ENCODE results near the gene SLCO1B1. TPM values are rescaled to one million over a fixed set of nuclear protein-coding genes. Genes with fewer than 3 reads are reported as not detected.

The SLCO1B1 gene
- polyA plus RNA-seq, 1 donor from 2014 or later: not detected

DNA sequence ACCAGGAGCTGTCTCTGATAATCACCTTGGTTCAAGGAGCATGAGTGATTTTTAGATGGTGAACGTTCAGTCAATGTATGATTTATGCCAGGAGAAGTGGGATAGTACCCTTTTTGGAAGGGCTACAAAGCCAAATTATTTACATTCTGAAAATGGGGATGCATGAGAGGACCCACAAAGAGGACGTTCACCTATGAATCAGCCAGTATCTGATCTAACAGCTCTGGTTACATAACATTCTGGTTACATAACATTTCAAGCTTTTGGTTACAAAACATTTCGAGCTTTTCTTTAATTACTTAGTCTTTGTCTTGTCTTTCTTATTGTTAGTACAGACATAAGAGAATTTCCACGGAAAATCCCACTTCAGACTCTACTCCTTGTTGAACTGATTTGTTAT lies 134.9 kb downstream of the SLCO1B1 start:
- Mint-ChIP-seq H3K9me3 (peaks cover 3 to 13% (median 8%) of the 10 kb centered on the region in 3 donors), H3K36me3 (no peaks in the 10 kb centered on the region), H3K27me3 (peaks cover 2% of the 10 kb centered on the region), H3K4me3 (no peak overlapping the region), H3K4me1 (no peaks in the 10 kb centered on the region), H3K27ac (no peak overlapping the region)

- no peaks in the 10 kb centered on the region for H3K4me1 Mint-ChIP-seq
- H3K4me3 Mint-ChIP-seq: no peak overlapping the region
- no peaks in the 10 kb centered on the region for H3K9me3 Mint-ChIP-seq
- no peaks in the 10 kb centered on the region for H3K36me3 Mint-ChIP-seq
- no peak overlapping the region for H3K27ac Mint-ChIP-seq
- H3K27me3 Mint-ChIP-seq: peaks cover 3% of the 10 kb centered on the region
These were observed 145.8 kb downstream of the SLCO1B1 start for GRCh38 chr12:21276826-21277225.

Other genes starting within 250 kb of the SLCO1B1 start
- not detected for gene SLCO1A2, start 203.7 kb downstream of the SLCO1B1 start, polyA plus RNA-seq
- not detected for gene IAPP, start 241.7 kb downstream of the SLCO1B1 start, polyA plus RNA-seq